ENCODE measurements around the gene PKD1.

- TF ChIP-seq CTCF (IDR thresholded peaks at IDR 0.05) (no peak), POLR2A (IDR thresholded peaks at IDR 0.05) (no peak)
These were observed 46.8 kb downstream of the PKD1 start for GRCh38 chr16:2088759-2089358.
